B cell (primary cell): ENCODE measurements around the gene DTNA.

Source experiments
- EZH2 ChIP-seq: IDR thresholded peaks from 2 replicates; pipeline ENCODE4 v1.6.1; 2012; ENCODE audit warnings: borderline replicate concordance, low read depth, mild to moderate bottlenecking, moderate library complexity, low read length; ENCODE audit not compliant: insufficient read depth, poor library complexity, severe bottlenecking
- TF ChIP-seq, protein P1 (sequence below): fragments of 200-600 bp; IDR thresholded peaks from one replicate; pipeline ENCODE4 v1.8.0; 2022; ENCODE audit warnings: antibody characterized with exemption, mild to moderate bottlenecking

DNA sequence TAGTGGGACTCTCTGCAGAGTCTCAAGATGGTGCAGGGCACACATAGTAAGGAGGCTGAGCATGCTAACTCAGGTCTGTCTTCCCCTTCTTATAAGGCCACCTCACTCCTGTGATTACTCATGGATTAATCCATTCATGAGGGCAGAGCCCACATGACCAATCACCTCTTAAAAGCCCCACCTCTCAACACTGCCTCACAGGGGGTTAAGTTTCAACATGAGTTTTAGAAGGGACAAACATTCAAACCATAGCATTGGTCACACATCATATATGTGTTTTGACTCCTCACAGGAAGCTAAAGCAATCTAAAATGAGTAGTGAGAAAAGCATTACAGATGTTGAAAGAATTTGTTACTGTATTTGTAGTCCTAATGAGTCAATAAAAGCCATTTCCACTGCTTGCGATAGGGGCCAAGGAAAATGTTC, 57.5 kb downstream of the DTNA start:
- TF ChIP-seq, protein P1, sequence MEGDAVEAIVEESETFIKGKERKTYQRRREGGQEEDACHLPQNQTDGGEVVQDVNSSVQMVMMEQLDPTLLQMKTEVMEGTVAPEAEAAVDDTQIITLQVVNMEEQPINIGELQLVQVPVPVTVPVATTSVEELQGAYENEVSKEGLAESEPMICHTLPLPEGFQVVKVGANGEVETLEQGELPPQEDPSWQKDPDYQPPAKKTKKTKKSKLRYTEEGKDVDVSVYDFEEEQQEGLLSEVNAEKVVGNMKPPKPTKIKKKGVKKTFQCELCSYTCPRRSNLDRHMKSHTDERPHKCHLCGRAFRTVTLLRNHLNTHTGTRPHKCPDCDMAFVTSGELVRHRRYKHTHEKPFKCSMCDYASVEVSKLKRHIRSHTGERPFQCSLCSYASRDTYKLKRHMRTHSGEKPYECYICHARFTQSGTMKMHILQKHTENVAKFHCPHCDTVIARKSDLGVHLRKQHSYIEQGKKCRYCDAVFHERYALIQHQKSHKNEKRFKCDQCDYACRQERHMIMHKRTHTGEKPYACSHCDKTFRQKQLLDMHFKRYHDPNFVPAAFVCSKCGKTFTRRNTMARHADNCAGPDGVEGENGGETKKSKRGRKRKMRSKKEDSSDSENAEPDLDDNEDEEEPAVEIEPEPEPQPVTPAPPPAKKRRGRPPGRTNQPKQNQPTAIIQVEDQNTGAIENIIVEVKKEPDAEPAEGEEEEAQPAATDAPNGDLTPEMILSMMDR = no peak
- no peak for TF ChIP-seq EZH2
